NCI-H2029 treated with DMSO at 0.1 percent for 48 hours (cell line): ENCODE data around the gene BRD4.
A peak's percentile ranks its signal among the peaks of the same experiment; 100 is the strongest.

ENCODE experiments used
- DNase-seq: peaks from one replicate; lab custom pipeline; 2025; lab: John Stamatoyannopoulos, UW

The BRD4 gene

GRCh38 chr19:15222738-15223648 lies 109.3 kb downstream of the BRD4 start:
- DNase-seq, result peak; percentile 85

DNA sequence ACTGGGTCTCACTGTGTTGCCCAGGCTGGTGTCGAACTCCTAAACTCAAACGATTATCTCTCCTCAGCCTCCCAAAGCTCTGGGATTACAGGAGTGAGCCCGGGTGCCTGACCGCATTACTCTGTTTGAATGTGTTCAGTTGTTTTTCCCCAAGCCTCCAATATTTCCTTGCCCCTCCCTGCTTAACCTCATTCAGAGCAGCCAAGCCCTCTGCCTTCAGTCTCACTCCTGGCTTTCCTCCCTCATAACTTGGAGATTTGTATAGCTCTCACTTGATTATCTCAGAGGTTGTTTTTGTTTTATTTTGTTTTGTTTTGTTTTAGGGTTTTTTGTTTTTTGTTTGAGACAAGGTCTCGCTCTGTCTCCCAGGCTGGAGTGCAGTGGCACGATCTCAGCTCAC lies 111.5 kb downstream of the BRD4 start:
- DNase-seq, result no peak

DNA sequence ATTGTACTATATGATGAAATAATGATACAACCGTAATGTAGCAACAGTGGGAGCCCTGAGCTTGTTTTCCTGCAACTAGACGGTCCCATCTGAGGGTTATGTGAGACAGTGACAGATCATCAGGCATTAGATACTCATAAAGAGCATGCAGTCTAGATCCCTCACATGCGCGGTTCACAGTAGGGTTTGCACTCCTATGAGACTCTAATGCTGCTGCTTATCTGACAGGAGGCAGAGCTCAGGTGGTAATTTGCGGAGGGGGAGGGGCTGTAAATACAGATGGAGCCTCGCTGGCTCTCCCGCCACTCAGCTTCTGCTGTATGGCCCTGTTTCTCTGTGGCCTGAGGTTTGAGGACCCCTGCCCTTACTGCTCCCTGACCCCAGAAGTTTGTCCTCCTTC lies 113.8 kb downstream of the BRD4 start:
- DNase-seq, result no peak

DNA sequence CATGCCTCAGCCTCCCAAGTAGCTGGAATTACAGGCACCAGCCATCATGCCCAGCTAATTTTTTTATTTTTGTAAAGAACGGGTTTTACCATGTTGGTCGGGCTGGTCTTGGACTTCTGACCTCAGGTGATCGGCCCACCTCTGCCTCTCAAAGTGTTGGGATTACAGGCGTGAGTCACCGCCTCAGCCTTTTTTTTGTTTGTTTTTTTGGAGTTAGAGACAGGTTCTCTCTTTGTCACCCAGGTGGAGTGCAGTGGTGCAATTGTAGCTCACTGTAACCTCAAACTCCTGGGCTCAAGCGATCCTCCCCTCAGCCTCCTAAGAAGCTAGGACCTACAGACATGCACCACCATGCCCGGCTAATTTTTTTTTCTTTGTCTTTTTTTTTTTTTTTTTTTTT lies 116.0 kb downstream of the BRD4 start:
- DNase-seq, result no peak

DNA sequence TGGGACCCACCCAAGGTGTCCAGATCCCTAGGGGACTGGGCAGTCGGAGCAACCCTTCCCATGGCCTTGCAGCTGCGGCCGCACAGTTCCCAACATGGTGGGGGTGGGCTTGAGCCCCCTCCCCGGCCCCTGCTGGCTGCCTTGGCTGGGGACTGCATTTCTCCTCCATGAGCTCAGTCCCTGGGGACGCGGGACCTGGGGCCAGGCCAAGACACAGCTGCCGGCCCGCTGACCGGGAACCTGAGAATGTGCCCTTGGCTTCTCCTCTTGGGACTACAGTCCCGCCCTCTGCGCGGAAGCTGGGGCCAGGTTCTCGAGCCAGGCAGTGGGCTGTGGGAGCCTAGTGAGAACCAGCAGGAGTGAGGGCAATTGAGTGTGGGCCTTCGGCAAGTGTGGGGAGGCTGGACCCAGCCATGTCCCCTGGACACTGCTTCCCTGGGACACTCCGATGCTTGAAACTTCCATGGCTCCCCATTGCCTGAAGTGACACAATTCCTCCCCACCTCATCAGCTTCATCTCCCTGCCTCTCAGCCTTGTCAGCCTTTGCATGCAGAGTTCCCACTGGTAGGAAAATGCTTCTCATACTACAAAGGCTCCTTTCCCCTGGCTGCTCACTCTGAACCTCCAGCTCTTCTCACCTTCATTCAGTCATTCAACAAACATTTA lies 118.5 kb downstream of the BRD4 start:
- DNase-seq, result no peak

- DNase-seq, result no peak
Measured at GRCh38 chr19:15212711-15213110, 119.6 kb downstream of the BRD4 start.

- DNase-seq, result no peak
Measured at GRCh38 chr19:15210323-15210781, 122.0 kb downstream of the BRD4 start.

DNA sequence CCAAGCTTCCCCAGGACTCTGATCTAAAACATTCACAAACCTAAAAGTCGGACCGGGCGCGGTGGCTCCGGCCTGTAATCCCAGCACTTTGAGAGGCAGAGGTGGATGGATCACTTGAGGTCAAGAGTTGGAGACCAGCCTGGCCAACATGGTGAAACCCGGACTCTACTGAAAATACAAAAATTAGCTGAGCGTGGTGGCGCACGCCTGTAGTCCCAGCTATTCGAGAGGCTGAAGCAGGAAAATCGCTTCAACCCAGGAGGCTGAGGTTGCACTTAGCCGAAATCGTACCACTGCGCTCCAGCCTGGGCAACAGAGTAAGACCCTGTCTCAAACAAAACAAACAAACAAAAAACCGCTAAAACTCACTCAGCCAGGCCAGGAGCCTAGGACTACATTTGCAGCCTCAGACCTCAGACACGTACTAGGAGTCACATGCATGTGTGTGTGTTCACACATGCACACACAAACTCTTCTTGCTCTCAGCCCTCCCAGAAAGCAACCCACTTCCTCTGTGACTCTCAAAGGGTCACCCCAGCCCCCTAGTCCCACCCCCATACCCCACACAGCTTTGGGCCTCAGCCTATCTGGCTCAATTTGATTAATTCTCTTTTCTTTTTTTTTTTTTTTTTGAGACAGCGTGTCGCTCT lies 130.8 kb downstream of the BRD4 start:
- no peak for DNase-seq

DNA sequence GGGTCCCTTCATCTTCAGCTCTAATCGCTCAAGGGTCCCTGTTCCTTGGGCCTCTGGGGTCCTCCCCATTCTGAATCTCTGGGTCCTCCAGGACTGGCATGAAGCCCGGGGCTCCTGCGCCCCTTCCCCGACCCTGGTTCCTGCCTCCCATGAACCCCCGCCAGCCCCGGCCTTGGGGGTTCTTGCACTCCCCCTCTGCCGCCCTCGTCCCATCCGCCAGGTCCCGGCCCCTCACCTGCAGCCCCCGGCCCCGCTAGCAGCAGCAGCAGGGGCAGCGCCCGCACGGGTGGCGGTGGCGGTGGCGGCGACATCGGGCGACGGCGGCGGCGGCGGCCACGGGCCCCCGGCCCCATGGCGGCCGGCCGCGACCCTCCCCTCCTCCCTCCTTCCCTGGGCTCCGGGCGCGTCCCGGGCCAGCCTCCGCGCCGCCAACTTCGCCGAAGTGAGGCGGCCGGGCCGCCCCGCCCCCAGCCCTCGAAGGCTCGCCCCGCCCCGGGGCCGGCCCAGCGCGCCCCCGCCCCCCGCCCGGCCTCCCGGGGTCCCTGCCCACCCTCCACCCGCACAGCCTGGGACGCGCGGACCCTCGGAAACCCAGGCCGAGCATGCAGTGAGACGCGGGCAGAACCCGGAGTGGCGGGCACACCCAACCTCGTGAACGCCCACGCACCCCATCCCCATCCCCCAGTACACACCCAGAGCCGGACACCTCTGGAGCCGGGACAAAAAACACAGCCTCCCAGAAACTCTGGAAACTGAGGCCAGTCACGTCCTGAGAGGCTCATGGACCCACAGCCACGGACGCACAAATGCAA lies 131.6 kb downstream of the BRD4 start, which contains the start of gene NOTCH3:
Gene NOTCH3 (minus strand): TSS at position 443 of the 812 bp plus-strand sequence. CDS start 90 bp downstream, at position 353.
- DNase-seq, result no peak

DNA sequence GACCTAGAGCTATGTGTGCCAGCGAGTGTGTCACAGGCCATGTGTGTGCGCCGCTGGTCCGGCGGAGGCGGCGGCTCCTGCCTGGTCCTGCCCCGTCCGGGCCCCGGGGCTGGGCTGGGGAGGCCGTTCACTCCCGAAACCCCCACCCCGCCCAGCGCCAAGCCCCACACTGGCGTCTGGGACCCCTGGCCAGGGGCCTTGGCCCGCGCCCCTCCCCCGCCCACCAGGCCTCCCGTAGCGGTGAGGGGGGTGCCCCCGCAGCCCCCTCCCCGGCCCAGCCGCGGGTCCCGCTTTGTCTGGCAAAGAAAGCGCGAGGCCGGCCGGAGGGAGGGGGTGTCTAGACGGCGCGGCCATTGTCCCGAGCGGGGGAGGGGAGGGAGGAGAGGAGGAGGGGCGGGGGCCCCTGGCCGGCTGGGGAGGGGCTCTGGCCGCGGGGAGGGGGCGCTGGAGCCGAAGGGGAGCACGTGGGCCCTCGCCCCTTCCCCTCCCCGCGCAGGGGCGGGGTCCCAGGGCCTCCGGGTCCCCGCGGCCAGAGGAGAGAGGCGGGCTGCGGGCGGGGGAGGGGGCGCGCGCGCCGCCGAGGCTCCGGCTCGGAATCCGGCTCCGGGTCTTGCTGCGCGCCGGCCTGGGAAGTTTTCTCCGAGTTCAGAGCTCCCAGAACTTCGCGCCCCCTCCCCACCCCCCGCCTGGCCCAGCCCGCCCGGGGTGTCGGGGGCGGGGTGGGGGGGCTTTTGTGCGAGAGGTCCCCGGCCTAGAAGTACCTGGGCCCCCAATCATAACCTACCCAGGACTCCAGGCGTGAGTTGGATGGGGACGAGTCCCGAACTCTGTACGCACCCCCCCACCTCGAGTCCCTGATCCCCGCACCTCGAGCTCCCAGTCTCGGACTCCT lies 132.4 kb downstream of the BRD4 start:
- DNase-seq, result no peak

DNA sequence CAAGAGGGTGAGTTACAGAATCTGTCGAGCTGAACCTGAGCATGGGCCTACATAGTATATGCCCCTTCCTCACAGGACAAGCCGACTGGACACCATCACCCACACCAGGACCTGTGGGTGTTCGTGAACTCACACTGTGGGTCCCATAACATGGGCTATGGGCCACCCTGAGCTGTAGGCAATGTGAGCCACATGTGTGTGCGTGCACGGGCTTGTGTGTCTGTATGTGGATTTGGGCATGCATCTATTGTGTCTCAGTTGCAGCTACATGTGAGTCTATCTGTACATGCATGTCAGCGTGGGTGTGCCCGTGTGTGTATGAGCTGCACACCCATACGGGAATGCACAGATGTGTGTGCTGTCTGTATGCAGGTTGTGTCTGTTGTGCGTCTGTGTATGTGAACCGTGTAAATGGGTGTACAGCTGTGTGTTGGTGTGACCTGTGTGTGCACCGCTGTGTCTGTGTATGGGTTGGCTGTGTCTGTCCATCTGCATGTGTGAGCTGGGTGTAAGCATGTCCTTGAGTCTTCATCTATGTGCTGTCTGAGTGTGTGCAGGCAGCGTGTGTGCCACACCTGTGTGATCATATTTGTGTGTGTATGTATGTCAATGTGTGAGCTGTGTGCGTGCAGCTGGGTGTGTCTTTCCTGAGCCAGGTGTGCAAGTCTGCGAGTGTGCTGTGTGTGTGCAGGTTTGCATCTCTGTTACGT lies 133.2 kb downstream of the BRD4 start:
- no peak for DNase-seq

DNA sequence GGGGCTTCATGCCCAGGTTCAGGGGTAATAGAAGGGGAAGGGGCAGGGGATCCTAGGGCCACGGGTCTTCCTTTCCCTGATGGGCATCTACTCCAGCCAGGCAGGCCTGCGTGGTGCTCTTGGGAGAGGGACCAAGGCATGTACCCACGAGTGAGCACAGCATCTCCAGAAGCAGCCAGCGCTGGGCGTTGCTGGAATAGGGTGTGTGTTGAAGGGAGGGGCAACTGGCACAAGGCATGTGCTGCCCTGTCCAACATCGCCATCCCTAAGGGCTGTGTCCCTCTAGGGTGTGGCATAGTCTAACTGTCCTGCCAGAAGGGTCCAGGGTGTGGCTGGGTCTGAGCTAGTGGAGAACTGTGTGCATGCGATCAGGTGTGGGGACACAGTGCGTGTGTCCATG lies 134.4 kb downstream of the BRD4 start:
- no peak for DNase-seq

- DNase-seq, result peak; percentile 8
Measured at GRCh38 chr19:15197275-15197941, 134.9 kb downstream of the BRD4 start.

DNA sequence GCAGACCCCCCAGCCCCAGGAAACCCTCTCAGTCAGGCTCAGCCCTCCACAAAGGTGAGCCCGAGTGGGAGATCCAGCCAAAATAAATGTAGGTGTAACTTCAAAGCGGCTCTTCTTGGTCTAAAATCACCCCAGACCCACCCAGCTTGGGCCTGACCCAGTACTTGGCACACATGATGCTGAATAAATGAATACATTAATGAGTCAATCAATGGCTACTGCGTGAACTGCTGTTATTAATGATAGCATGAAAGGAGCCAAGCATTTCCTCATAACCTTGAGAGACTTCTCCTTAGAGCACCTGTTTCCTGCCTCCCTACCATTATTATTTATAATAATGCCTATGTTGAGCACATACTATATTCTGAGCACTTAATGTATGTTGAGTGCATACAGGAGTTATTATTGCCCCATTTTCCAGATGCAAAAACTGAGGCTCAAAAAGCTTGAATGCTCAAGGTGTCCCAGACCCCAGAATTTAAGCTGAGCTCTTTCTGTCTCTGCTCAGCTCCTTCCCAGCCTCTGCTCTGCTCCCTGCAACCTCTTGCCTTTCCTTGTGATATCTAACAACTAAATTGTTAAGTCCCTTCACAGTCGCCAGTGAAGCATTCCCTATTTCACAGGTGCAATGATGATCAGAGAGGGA lies 135.9 kb downstream of the BRD4 start:
- DNase-seq, result no peak

GRCh38 chr19:15195371-15196334 lies 136.7 kb downstream of the BRD4 start:
- peak; percentile 41 for DNase-seq

- DNase-seq, result no peak
Measured at GRCh38 chr19:15194938-15195337, 137.4 kb downstream of the BRD4 start.

DNA sequence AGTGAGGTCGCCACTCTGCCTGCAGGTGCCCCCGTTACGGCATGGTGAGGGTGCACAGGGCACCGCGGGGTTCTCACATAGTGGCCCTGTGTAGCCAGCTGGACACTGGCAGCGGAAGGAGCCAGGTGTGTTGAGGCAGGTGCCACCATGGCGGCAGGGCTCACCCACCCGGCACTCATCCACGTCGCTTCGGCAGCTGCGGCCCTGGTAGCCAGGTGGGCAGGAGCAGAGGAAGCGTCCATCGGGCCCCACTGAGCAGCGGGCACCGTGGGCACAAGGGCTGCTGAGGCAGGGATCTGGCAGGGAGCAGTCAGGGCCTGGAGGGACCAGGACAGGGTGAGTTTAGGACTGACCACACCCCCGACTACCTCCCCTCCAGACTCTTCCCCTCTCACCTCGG lies 140.4 kb downstream of the BRD4 start:
- no peak for DNase-seq

GRCh38 chr19:15191514-15191913 lies 140.8 kb downstream of the BRD4 start:
- DNase-seq, result no peak
